ENCODE measurements around the gene CCDC142.

- no peak for TF ChIP-seq POLR2A (IDR thresholded peaks at IDR 0.05)
- no peak for TF ChIP-seq CTCF (IDR thresholded peaks at IDR 0.05)
Measured at GRCh38 chr2:74472945-74473258, 9.9 kb downstream of the CCDC142 start.
